ENCODE measurements around the gene ARHGEF11.

ARHGEF11 gene

DNA sequence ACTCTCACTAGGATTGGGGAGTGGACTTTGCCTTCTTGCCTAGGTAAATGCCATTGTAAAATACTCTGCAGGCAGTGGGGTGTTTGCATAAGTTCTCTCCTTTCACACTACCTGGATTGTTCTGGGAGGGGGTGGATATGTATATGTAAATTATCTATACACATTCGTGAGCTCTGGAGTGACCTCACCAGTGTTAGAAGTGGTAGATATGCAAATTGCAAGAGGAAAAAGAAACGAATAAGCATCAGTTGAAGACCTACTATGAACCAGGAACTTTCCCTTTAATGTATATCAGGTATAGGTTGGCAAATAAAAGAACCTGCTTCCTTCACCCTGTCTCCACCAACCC is 1.5 kb upstream of the ARHGEF11 start:
- no peak for DNase-seq

DNA sequence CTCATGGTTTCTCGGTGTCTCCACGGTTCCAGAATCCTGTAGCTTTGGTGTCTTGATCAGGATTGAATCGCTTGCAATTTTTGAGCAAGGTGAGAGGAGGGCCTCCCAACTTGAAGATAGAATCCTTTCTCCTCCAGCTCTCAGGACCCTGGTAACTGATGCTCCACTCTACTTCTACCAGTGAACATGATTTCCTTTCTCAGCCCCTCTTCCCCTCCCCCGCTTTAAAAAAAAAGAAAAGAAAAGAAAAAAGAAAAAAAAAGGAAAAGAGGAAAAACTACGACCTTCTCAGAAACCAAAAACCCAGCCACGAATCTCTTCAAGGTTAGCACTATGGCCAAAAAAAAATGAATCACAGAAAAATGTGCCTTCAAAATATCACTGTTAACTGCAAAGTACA is 1.2 kb downstream of the ARHGEF11 start:
- no peak for DNase-seq

DNA sequence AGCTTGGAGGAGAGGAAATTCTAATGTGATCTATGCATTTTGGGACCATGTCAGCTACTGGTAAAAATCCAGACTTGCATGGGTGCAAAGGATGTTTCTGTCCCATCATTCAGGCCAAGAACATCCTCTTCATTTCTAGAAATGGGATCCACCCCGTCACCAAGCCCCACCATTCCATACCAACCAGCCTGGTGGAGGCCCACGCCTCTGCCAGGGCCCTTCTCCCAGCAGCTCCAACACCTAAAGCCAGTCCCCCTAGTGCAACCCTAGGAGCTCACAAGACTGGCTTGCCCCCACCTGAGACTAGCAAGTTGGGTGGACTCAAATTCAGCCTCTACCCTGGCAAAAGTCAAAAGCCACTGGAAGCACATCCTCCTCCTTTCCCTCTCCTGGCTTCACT is 1.9 kb downstream of the ARHGEF11 start:
- no peak for DNase-seq

DNA sequence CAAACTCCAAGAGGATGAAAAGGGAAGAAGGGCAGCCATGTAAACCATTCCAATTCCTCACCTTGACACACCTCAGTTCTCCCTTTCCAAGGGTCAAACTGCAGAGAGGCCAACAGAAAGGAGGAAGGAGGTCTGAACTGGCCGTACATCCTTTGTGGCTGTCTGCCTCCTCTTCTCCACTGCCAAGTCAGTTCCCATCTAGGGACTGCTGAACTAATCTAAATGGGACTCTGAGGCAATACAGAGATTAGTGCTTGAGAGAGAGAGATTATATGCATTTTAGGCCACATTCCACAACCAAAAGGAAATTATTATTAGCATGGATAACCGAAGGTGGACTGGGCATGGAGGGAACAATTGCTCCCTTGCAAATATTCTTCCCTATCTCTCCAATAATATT is 2.7 kb downstream of the ARHGEF11 start:
- no peak for DNase-seq

DNA sequence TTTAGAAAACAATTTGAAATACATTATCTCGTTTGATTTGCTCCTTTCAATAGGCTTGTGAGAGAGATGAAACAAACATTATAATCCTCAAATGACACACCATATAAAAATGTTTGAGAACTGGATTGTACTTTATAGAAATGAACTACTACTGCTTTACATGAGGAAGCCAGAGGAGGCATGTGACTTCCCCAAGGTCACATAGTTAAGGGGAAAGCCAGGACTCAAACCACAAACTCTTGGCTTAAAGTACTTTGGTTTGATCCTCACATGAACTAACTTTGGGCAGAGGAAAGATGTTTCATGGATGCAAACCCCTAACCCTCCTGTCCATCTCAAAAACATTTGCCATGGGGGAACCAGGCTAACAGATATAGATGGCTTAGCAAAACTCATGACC is 4.7 kb downstream of the ARHGEF11 start:
- DNase-seq, result no peak

DNA sequence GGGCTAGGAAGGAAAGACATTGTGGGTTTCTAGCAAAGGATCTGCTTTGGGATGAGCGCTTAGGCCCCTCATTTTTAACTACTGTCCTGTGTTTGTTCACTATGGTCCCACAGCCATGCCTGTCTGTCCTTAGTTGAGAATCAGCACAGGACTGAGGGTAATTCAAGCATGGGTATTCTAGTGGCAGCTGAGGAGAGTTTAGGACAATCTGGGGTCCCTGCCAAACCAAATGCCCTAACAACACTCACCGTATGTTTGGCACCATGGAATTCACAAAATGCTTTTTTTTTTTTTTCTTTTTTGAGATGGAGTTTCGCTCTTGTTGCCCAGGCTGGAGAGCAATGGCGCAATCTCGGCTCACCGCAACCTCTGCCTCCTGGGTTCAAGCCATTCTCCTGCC is 10.4 kb downstream of the ARHGEF11 start:
- DNase-seq, result no peak

DNA sequence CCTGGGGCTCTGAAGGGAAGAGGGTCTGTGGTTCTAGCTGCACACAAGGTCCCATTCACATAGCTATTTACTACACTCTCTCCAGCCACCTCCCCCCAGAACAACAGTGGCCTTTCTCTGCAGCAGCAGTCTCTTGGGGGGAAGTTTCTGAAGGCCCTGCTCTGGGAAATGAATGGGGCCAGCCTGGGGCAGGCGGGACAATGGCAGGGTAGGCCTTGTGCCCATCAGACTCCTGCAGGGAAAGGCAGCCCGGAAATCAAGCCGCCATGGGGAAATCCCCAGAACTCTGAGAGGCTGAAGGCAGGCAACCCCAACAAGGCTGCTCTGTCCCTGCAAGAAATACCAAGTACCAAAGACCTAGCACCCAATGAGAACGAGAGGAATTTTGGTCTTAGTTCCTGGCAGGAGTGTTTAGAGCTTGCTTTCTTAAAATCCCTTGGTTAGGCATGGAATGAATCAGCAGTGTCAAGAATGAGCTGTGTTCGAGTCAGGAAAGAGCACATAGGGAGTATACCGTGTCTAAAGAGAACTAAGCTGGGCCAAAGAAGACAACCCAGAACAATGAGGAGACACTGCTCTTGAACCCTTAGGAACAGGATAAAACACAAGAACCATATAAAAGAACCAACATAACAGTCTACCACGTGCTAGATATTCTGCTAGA is 11.3 kb downstream of the ARHGEF11 start:
- DNase-seq, result no peak

DNA sequence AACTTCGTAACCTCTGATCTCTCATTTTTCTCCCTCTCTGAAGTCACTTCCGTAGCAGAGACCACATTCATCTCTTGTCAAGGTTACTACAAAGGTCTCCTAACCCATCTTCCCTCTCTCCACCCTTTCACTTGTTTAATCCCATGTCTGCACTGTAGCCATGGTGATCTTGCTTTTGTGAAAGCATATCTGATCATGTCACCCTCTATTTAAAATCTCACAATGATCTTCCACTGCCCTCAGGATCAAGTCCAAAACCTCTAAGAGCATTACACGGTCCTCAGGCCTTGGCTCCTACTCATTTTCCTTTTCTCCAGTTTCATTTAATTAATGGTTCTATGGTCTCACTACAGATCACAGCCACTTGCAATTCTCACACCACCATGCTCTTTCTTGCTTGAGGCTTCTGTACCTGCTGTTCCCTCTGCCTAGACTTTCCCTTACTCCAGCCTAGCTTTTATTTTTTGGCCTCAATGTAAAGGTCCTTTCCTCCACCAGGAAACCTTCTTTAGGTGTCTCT is 12.1 kb downstream of the ARHGEF11 start:
- no peak for DNase-seq

DNA sequence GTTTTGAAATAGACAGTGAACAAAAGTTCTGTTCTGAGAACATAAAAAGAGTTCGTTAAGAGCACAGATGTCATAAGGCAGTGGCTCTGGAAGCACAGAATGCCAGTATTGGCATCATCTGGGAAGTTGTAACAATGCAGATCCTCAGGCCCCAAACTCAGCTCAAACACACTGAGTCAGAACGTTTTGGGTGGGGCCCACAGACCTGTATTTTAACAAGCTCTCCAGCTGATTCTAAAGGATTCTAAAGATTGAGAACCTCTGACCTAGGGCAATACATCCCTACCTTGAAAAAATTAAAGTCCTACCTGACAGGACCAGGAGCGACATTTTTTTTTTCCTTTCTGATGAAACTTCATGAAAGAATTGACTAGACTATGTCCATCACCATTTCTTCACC is 13.2 kb downstream of the ARHGEF11 start:
- no peak for DNase-seq

DNA sequence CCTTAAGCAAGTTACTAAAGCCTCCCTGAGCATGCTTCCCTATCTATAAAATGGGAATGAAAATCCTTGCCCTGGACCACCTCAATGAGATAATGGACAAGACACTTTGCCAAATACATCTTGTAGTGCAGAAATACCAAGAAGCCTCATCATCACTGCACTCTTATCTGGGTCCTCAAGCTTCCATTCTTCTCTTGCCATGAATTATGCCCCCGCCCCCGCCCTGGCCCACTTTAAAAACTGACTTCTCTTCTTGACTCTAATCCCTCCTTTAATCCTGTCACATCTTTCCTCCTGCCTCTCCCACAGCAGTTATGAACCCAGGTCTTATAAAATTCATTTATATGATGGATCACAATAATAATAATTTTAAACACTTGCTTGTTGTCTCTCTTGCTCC is 14.8 kb downstream of the ARHGEF11 start:
- DNase-seq, result no peak

DNA sequence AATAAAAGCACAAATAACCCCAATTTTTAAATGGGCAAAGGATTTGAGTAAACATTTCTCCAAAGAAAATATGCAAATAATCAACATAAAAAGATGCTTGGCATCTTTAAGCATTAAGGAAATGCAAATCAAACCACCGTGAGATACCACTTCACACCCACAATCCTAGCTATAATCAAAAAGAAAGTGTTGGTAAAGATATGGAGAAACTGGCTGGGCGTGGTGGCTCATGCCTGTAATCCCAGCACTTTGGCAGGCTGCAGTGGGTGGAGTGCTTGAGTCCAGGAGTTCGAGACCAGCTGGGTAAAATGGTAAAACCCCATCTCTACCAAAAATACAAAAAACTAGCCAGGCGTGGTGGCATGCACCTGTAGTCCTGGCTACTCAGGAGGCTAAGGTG is 16.9 kb downstream of the ARHGEF11 start:
- DNase-seq, result no peak

DNA sequence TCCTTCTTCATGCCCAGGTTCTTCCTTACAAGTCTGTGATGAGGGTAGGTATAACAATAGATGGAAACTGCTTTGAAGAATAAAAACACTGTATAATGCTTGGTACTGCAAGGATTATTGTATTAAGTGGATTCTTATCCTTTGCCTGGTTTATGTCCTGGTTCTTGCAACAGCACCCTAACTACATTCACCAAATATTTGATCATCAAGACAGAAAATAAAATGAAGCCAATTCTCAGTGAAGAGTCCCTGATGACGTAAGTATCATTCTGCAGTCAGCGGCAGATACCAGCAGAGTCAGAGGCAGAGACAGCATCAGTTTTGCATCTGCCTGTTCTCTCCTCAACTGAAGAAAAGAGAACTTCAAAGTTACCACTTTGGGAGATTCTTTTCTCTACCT is 19.7 kb downstream of the ARHGEF11 start:
- no peak for DNase-seq

DNA sequence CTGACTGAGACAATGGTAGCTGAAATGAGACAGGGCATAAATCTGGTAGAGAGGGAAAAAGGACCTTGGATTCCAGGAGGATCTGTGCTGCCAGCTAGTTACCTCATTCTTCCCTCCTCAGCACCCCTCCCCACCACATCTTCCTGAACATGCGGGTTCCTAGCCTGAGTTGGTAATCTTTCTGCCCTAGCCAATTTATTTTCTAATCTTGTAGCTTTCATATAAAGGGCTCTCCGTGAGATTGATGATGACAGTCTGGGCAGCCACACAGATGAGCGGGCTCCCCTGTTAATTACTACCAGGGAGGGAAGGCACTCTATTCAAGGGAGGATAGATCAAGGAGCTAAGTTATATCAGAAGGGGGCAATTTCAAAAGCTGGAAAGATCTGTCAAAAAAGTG is 20.2 kb downstream of the ARHGEF11 start:
- DNase-seq, result no peak

DNA sequence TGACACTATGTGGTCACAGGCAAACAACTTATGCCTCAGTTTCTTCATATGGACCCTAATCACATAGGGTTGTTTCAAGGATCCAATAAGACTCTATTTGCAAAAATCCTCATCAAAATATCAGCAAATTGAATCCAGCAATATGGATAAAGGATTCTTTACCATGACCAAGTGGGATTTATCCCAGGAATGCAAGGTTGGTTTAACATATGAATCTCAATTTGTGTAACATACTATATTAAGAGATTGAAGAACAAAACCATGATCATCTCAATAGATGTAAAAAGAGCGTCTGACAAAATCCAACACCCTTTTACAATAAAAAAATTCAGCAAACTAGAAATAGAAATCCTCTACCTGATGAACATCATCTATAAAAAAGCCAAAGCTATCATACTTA is 23.9 kb downstream of the ARHGEF11 start:
- DNase-seq, result no peak

DNA sequence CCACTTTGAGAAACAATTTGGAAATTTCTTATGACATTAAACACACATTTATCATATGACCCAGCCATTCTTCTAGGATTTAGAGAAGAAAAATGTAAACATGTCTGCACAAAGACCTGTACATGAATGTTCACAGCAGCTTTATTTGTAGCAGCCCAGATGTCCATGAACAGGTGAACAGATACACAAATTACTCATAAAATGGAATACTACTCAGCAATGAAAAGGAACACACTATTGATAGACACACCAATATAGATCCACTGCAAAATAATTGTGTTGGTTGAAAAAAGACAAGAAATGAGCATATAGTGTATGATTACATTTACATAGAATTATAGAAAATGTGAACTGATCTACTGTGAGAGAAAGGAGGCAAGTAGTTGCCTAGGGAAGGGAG is 26.1 kb downstream of the ARHGEF11 start:
- no peak for DNase-seq

DNA sequence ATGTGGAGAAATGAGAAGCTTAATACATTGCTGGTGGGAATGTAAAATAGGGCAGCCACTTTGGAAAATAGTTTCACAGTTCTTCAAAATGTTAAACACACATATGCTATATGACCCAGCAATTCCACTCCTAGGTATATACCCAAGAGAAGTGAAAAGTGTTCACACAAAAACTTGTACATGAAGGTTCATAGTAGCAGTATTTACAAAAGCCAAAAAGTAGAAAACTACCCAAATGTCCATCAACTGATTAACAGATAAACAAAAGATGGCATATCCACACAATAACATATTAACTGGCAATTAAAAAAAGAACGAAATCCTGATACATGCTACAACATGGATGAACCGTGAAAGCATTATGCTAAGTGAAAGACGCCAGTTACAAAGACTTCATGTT is 33.7 kb downstream of the ARHGEF11 start:
- no peak for DNase-seq

DNA sequence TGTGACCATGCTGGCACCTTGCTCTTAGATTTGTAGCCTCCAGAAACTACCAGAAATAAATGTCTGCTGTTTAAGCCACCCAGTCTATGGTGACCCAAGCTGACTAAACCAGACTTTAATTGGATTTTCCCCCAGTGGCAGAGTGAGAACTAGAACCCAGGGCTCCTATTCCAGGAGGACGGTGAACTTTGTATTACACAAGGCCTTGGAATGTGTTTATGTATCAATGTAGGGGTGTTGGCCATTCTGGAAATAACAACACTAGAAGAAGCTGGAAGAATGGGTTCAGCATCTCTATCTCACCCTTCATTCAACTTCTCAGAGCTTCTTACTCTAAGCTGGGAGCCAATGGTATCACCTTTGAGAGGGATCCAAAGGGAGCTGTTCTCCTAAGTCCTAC is 37.0 kb downstream of the ARHGEF11 start:
- DNase-seq, result no peak

DNA sequence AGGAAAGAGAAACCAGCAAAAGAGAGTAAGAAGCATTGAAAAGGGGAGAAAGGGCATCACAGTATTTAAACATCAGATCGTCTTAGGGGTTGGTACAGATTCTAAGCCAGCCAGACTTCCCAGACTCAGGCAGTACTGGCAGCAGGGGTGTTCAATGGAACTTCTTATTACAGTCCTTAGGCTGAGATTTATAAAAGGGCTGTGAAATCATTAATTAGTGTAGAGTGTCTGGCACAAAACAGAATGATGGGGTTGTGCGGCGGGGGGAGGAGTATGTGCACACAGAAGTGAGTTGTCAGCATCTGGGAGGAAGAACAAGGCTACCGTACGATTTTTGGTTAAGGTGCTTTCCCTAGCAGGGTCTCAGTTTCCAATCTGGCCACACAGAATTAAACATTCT is 38.2 kb downstream of the ARHGEF11 start:
- DNase-seq, result no peak

DNA sequence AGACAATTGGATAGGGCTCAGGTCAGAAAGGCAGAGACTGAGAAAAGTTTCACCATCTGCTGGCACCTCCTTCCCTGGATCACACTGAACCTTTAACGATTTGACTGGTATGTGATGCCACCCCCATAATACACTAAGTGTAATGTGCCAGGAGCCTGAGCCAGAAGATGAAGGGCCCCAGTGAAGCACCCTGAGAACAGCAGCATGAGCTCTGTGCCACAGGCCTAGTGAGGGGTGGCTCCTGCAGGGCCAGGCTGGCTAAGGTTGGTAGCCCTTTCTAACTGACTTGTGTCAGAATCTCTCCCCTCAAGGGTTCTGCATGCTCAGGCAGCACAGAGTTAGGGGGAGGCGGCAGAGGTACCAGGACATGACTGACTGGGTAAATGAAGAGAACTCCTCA is 38.9 kb downstream of the ARHGEF11 start:
- no peak for DNase-seq

DNA sequence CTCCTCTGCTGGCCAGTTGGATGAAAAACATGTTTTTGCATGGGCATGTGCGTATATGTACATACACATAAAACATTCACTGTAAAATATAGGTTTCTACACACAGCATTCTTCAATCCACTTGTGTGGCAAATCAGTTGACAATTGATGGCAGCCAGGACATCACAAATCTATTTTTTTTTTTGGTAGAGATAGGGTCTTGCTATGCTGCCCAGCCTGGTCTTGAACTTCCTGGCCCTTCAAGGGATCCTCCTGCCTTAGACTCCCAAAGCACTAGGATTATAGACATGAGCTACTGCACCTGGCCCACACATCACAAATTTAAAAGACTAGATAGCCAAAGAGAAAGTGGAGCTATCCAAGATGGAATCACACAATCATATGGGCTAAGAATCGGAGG is 39.6 kb downstream of the ARHGEF11 start:
- no peak for DNase-seq

DNA sequence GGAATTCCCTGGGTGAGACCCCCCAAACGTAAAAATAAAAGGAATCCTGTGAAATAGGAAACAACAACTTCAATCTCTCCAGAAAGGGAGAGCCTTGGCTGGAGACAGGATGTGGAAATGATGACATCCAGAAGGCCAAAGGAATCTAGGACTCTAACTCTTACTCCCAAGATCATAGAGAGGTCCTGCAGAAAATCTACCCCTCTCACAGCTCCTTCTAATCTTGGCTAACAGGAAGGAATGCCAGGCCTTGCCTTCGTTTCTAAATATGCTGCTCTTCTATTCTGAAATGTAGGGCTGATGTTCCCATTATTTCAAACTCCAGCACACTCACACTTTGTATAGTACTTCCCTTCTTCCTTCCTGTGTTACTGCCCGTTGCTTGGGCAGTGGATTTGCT is 40.7 kb downstream of the ARHGEF11 start:
- DNase-seq, result no peak

DNA sequence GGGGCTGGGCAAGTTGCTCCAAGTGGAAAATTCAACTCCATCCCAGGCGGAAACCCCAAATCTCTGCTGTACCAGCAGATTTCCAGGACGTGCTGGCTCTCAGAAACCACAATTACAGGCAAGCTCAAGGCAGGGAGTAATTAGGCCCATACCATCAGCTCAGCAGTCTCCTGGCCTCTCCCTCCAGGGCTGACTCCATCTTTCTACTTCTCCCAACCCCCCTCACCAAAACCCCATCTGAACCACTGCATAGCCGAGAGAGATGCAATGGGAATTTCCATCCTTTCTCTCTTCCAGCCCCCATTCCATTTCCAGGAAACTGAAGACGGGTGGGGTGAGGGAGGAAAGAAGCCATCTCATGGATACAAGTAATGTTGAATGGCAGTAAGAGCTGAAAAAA is 41.2 kb downstream of the ARHGEF11 start:
- no peak for DNase-seq

DNA sequence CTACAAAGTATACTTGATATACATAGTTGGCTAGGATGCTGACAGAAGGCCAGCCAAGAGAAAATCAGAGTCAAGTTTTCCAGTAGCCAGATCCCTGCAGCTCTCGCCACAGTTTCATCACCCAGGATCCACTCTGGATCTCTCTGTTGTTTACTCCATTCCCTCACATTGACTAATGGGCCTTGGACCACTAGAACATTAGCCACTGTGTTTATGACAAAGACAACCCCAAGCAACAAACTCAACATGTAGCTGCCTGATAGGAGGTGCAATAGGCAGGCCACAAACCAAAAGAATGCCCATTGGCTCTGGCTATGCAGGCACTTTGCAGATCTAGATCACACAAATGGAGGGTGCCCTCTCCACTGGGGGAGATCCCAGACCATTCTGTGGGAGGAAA is 44.2 kb downstream of the ARHGEF11 start:
- DNase-seq, result no peak

DNA sequence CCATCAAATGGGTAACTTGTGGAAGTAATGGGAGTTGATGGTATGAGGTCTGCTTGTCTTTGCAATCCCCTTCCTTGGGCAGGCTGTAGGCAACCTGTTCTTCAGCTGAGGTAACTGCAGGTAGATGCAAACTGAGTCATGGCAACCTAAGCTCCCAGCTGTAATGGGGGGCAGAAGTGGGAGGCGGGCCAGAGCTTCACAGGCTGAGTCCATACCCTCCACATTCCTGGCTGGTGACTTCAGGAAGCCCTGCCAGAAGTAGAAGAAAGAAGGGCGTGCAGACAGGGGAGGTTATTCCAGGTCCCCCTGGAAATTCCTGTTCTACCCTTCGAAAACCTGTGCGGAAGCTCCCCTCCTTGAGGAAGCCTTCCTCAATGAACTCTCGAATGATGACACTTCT is 44.9 kb downstream of the ARHGEF11 start:
- no peak for DNase-seq

DNA sequence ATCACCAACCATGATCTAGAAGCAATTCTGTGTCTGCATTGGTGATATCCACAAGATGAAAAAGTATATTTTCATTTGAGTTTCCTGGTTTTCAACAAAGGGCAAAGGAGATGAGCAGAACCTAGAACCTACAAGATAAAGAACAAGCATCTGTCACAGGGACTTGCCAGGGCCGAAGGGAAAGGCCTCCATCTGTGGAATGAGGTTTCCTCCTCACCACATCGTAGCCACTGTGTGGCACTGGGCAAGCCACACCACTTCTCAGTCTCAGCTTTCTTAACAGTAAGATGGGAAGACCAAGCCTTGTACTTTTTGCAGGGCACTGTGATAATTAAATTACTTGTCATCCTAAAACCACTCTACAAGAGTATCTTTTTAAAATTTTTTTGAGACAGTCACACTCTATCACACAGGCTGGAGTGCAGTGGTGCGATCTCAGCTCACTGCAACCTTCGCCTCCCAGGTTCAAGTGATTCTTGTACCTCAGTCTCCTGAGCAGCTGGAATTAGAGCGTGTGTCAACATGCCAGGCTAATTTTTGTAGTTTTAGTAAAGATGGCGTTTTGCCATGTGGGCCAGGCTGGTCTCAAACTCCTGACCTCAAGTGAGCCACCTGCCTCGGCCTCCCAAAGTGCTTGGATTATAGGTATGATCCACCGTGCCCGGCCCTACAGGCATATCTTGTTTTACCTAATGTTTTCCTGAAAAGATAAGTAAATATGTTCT is 45.8 kb downstream of the ARHGEF11 start:
- no peak for DNase-seq

Measured in CD4-positive, alpha-beta T cell treated with Interferon alpha-2 for 1 hour (primary cell).